Fibroblast of skin of right biceps (primary cell): ENCODE results near the gene AKTIP.

ENCODE experiments used
- DNase-seq: peaks from one replicate; pipeline ENCODE4 v3.0.0-alpha.2; 2013

Gene AKTIP

DNA sequence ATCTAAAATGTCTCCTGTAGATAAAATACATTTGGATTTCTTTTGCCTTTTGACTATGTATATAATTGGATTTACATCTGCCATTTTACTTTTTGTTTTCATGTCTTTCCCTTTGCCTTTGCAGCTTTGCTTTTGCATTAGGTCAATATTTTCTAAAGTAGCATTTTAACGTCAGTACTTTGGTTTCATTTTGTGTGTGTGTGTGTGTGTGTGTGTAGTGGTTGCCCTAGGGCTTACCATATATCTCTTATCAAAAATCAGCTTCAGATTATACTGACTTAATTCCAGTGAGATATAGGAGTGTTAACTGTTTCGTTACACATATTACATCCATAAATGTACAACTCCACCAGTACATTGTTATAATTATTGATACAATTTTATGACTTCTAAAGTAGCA, 26.1 kb downstream of the AKTIP start:
- no peak for DNase-seq

DNA sequence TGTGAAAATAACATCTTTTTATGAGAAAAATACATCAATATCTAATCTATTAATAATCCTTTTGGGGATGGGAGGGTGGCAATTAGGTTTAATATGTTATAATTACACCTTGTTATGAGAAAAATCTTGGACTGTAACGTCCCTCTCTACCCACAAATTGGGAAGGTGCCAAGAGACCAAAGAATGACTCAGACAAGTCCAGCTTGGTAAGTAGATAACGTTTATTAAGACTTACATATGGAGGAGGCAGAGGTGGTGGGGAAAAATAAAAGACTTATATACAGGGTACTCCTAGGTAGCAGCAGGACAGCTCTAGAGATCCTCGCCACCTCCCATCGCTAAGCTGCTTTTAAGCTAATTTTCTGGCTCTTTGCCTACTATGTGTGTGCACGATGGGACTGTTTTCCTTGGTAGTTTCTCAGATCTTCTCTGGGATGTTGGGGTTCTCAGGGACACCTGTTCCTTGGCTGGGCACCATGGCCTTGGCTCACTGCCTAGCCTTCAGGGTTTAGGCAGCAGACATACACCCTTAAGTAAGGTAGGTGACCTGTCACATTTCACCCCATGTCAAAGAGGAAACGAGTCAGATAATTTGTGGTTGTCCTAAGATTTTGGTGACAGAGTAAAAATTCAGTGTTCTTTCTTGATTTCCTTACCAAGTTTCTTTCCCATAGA, 37.3 kb downstream of the AKTIP start:
- peak; percentile 69 for DNase-seq

DNA sequence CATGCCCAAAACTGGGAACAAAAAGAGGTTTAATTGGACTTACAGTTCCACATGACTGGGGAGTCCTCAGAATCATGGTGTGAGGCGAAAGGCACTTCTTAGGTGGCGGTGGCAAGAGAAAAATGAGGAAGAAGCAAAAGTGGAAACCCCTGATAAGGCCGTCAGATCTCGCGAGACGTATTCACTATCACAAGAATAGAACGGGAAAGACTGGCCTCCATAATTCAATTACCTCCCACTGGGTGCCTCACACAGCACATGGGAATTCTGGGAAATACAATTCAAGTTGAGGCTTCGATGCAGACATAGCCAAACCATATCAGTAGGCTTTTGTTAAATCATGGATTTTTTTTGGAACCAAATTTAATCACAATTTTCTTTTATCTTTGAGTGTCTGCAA, 44.4 kb downstream of the AKTIP start:
- DNase-seq, result no peak

DNA sequence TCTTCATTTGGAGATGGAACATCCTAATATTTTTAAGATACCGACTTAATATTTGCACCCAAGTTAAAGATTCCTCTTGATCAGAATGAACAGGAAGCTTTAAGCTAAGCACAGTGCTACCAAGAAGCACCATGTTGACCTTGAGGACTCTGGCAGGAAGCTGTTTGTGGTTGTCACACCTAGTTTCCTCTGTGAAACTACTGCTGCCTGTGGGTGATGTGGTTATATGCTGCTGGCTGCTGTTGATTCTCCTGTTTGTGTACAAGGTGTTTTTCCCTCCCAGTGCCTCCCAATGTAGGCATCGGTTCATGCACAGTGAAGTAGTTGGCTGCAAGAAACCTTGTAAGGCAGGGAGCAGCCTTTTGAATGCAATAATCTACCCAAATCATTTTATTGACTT, 45.3 kb downstream of the AKTIP start:
- no peak for DNase-seq

DNA sequence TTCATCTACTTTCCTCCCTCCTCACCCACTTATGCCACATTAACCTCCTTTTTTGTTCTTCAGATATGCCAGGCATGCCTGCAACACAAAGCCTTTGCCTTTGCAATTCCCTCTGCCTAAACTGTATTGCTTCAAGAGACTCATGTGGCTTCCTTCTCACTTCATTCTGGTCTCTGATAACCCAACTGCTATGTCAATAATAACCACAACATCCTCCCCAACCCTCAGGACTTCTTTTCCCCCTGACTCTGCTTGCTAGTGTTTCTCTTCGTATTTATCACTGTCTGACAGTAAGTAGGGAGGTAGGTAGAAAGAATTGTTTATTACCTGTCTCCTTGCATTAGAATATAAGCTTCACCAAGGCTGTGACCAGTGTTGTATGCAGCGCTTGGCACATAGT, 46.4 kb downstream of the AKTIP start:
- DNase-seq, result no peak

DNA sequence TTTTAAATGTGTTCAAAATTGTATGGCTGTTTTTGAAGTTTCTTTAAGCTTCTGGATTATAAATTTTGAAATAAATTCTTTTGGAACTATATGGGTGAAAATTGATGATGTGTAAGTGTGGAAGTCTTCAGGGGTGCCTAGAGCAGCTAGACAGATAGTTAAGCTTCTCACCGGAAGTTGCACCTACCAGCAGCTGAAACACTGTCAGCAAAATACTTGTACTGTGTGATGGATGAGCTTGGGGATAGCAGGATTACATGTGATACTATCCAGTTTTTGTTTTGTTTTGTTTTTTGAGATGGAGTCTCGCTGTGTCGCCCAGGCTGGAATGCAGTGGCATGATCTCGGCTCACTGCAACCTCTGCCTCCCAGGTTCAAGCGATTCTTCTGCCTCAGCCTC, 49.1 kb downstream of the AKTIP start:
- no peak for DNase-seq

DNA sequence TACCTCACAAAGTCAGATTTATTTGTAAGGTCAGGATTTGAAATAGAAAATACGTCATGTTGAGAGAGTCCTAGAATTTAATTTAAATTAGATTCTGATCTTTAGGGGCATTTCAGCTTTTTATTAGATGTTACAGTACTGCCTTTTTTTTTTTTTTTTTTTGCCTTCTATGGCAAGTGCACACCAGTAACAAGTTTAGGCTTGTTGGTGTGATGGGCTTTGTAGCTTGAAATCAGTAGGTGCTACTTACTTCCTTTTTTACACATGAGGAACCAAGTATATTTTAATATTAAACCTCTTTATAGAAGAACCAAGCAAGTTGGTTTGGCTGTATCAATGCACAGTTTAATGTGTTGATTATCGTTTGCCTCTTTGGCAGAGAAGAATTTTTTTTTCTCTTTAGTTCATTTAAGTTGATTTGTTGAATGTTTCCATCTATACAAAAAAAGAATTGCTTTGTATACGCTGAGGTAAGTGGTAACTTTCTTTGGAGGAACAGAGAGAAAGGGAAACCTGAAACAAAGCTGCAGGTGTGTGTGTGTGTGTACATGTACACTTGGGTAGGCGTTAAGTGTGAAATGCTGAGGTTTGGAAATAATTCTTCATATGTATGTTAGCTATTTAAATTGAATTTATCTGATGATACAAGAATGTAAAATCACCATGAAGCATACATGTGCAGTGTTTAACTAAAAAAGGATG, 53.0 kb downstream of the AKTIP start:
- no peak for DNase-seq

DNA sequence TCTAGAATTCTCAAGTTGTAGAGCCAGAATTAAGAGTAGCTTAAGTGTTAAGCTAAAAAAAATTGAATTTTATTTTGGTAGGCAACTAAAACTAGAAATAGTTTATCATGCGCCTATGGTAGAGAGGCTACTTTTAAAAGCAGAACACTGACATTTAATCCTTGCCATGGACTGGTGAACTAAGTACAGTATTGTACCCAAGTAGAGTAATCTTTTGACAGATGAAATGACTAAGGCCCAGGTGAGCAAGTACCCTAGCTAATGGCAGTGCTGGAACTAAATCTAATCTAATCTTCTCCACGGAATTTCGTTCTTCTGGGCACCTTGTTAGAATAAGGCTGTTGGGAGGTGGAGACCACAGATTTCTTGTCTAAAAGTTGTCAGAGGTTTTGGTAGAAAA, 56.9 kb downstream of the AKTIP start:
- DNase-seq, result no peak

DNA sequence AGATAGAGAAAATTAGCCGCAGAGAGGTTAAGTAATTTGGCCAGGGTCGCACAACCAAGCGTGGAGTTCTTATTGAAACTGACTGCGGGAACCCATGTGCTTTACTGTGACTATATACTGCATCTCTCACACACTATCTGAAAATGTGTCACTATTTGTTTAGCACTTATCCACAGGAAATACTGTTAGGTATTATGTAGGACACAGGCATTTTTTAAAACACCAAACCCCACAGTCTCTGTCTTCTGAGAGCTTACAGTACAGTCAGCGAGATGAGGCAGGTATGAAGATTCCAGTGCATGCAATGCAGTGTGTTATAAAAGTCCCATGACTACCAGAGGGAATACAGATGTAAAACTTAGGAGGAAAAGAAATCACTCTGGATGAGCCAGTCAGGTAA, 57.5 kb downstream of the AKTIP start:
- no peak for DNase-seq
